ENCODE measurements around the gene PAK1.

Gene PAK1

GRCh38 chr11:77287615-77288273, 186.2 kb downstream of the PAK1 start:
- TF ChIP-seq YY1 (IDR thresholded peaks at IDR 0.05; ENCODE audit: low read depth) (no peak), FOXM1 (IDR thresholded peaks at IDR 0.05; ENCODE audit: borderline replicate concordance, low read depth) (no peak), MAX (IDR thresholded peaks at IDR 0.05) (no peak), ZBTB7A (IDR thresholded peaks at IDR 0.05; ENCODE audit: low read depth) (no peak), USF1 (IDR thresholded peaks at IDR 0.05) (no peak), RAD21 (IDR thresholded peaks at IDR 0.05; ENCODE audit: low read depth) (no peak), EP300 (IDR thresholded peaks at IDR 0.05; ENCODE audit: borderline replicate concordance) (no peak)

GRCh38 chr11:77287136-77287535, 186.8 kb downstream of the PAK1 start:
- TF ChIP-seq TEAD4 (IDR thresholded peaks at IDR 0.05) (no peak), TAF1 (IDR thresholded peaks at IDR 0.05; ENCODE audit: low read depth) (no peak), CEBPB (IDR thresholded peaks at IDR 0.05) (no peak), MAX (IDR thresholded peaks at IDR 0.05) (no peak), USF1 (IDR thresholded peaks at IDR 0.05) (no peak), FOXM1 (IDR thresholded peaks at IDR 0.05; ENCODE audit: borderline replicate concordance, low read depth) (no peak), REST (IDR thresholded peaks at IDR 0.05; ENCODE audit: low read depth) (no peak), RAD21 (IDR thresholded peaks at IDR 0.05; ENCODE audit: low read depth) (no peak), TCF12 (IDR thresholded peaks at IDR 0.05; ENCODE audit: low read depth) (no peak), YY1 (IDR thresholded peaks at IDR 0.05; ENCODE audit: low read depth) (no peak)

GRCh38 chr11:77284476-77285468, 189.1 kb downstream of the PAK1 start:
- TF ChIP-seq CREB1 (IDR thresholded peaks at IDR 0.05; ENCODE audit: low read depth) (no peak), TEAD4 (IDR thresholded peaks at IDR 0.05) (no peak), REST (IDR thresholded peaks at IDR 0.05; ENCODE audit: low read depth) (no peak), FOXM1 (IDR thresholded peaks at IDR 0.05; ENCODE audit: borderline replicate concordance, low read depth) (no peak), NFIC (IDR thresholded peaks at IDR 0.05) (no peak), RAD21 (IDR thresholded peaks at IDR 0.05; ENCODE audit: low read depth) (no peak), TAF1 (IDR thresholded peaks at IDR 0.05; ENCODE audit: low read depth) (no peak), ZBTB7A (IDR thresholded peaks at IDR 0.05; ENCODE audit: low read depth) (no peak), EP300 (IDR thresholded peaks at IDR 0.05; ENCODE audit: borderline replicate concordance) (no peak), CEBPB (IDR thresholded peaks at IDR 0.05) (no peak), USF1 (IDR thresholded peaks at IDR 0.05) (no peak), EGR1 (IDR thresholded peaks at IDR 0.05) (no peak), YY1 (IDR thresholded peaks at IDR 0.05; ENCODE audit: low read depth) (no peak), MAX (IDR thresholded peaks at IDR 0.05) (no peak), TCF12 (IDR thresholded peaks at IDR 0.05; ENCODE audit: low read depth) (no peak)

GRCh38 chr11:77283101-77283500, 190.8 kb downstream of the PAK1 start:
- TF ChIP-seq TCF12 (IDR thresholded peaks at IDR 0.05; ENCODE audit: low read depth) (no peak), MAX (IDR thresholded peaks at IDR 0.05) (no peak), TEAD4 (IDR thresholded peaks at IDR 0.05) (no peak), FOXM1 (IDR thresholded peaks at IDR 0.05; ENCODE audit: borderline replicate concordance, low read depth) (no peak), YY1 (IDR thresholded peaks at IDR 0.05; ENCODE audit: low read depth) (no peak), CREB1 (IDR thresholded peaks at IDR 0.05; ENCODE audit: low read depth) (no peak), EP300 (IDR thresholded peaks at IDR 0.05; ENCODE audit: borderline replicate concordance) (no peak), RAD21 (IDR thresholded peaks at IDR 0.05; ENCODE audit: low read depth) (no peak), ZBTB7A (IDR thresholded peaks at IDR 0.05; ENCODE audit: low read depth) (no peak)
